GM12865 (cell line): ENCODE measurements around the gene LARGE2.

Experiments
- DNase-seq: peaks from one replicate; pipeline ENCODE4 v3.0.0; 2010; ENCODE audit warnings: low read depth
- H3K4me3 ChIP-seq: 2 replicates; pipeline ENCODE4 v1.5.1; 2011; ENCODE audit warnings: mild to moderate bottlenecking, low read depth, low read length, control low read depth
- CTCF ChIP-seq: IDR thresholded peaks from 2 replicates; pipeline ENCODE4 v1.5.1; 2011; ENCODE audit warnings: low read length, control low read depth, low read depth, inconsistent platforms; ENCODE audit not compliant: insufficient read depth; ENCODE audit errors: missing control alignments

The LARGE2 gene

GRCh38 chr11:45931739-45932138 lies 9.3 kb downstream of the LARGE2 start:
- H3K4me3 ChIP-seq: no peak overlapping the region
- no peak for TF ChIP-seq CTCF
- no peak for DNase-seq

- H3K4me3 ChIP-seq: no peak overlapping the region
- DNase-seq: no peak
- no peak for TF ChIP-seq CTCF
These were observed 9.8 kb downstream of the LARGE2 start for GRCh38 chr11:45932217-45932616.

- peak; percentile 43 for DNase-seq
These were observed 10.8 kb downstream of the LARGE2 start for GRCh38 chr11:45933131-45933831.

GRCh38 chr11:45933846-45934579 lies 11.6 kb downstream of the LARGE2 start:
- H3K4me3 ChIP-seq: no peak overlapping the region
- no peak for DNase-seq

More at GRCh38 chr11:45933131-45933831, 10.8 kb downstream of the LARGE2 start:
- TF ChIP-seq CTCF: no peak
- H3K4me3 ChIP-seq: no peak overlapping the region

GRCh38 chr11:45934580-45935318 lies 12.3 kb downstream of the LARGE2 start:
- DNase-seq: no peak
- TF ChIP-seq CTCF: no peak
- H3K4me3 ChIP-seq: no peak overlapping the region

More at GRCh38 chr11:45933846-45934579, 11.6 kb downstream of the LARGE2 start:
- TF ChIP-seq CTCF: no peak

- no peak for TF ChIP-seq CTCF
- H3K4me3 ChIP-seq: no peak overlapping the region
- no peak for DNase-seq
These were observed 13.1 kb downstream of the LARGE2 start for GRCh38 chr11:45935349-45936064.
